ENCODE measurements around the gene NDST3.

GRCh38 chr4:118155516-118155915 lies 121.2 kb downstream of the NDST3 start:
- TF ChIP-seq CTCF (conservative IDR thresholded peaks at IDR 0.05; ENCODE audit: low read length) (no peak), EZH2phosphoT487 (IDR thresholded peaks at IDR 0.05; ENCODE audit: borderline replicate concordance, low read depth, low read length) (no peak)

Data from OCI-LY7 (cell line).